ENCODE measurements around the gene CFD. TPM values are rescaled to one million over a fixed set of nuclear protein-coding genes. Genes with fewer than 3 reads are reported as not detected.

CFD gene
- total RNA-seq, 6 experiments from 2014 or later: 0.84 to 1.7 (median 0.98) TPM

DNA sequence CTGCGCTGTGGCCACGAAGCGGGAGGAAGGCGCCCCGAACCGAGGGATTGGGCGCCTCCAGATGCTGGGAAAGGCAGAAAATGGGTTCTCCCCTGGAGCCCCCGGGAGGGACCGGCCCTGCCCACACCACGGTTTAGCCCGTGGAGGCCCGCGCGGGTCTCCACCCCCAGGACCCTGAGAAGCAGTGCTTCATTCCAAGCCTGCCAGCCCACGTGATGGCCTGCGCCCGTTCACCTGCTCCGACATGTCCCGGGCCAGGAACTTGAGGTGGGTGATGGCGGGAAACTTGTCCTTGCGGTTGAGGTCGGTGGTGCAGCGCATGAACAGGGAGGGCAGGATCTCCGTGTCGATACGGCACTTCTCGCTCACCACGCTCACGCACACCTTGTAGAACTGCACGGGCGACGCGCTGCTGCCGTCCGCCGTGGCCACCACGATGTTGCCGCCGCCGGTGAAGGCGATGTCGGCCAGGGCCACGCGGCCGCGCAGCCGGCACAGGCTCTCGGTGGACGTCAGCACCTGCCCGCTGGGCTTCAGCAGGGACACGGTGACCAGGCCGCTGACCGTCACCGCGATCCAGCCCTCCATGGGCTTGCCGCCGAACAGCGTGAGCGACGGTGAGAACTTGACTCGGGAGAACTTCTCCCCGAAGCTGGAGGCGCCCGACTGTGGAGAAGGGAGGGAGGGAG lies 26.2 kb downstream of the CFD start:
- peaks cover 17% of the 10 kb centered on the region for H3K36me3 Mint-ChIP-seq (ENCODE audit: low read depth)
- no peaks in the 10 kb centered on the region for H3K4me1 Mint-ChIP-seq (ENCODE audit: low read depth)
- H3K27ac Mint-ChIP-seq: no peak overlapping the region
- TF ChIP-seq, protein P1, sequence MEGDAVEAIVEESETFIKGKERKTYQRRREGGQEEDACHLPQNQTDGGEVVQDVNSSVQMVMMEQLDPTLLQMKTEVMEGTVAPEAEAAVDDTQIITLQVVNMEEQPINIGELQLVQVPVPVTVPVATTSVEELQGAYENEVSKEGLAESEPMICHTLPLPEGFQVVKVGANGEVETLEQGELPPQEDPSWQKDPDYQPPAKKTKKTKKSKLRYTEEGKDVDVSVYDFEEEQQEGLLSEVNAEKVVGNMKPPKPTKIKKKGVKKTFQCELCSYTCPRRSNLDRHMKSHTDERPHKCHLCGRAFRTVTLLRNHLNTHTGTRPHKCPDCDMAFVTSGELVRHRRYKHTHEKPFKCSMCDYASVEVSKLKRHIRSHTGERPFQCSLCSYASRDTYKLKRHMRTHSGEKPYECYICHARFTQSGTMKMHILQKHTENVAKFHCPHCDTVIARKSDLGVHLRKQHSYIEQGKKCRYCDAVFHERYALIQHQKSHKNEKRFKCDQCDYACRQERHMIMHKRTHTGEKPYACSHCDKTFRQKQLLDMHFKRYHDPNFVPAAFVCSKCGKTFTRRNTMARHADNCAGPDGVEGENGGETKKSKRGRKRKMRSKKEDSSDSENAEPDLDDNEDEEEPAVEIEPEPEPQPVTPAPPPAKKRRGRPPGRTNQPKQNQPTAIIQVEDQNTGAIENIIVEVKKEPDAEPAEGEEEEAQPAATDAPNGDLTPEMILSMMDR (IDR thresholded peaks at IDR 0.05): no peak
- H3K27me3 Mint-ChIP-seq (ENCODE audit: insufficient read depth): no peaks in the 10 kb centered on the region; the same call in 1 of the 2 replicates
- no peak for DNase-seq
- no peaks in the 10 kb centered on the region for H3K9me3 Mint-ChIP-seq
- no peak overlapping the region for H3K4me3 Mint-ChIP-seq

- peak; percentile 37 for DNase-seq
Measured at GRCh38 chr19:887072-887471, 27.6 kb downstream of the CFD start.

DNA sequence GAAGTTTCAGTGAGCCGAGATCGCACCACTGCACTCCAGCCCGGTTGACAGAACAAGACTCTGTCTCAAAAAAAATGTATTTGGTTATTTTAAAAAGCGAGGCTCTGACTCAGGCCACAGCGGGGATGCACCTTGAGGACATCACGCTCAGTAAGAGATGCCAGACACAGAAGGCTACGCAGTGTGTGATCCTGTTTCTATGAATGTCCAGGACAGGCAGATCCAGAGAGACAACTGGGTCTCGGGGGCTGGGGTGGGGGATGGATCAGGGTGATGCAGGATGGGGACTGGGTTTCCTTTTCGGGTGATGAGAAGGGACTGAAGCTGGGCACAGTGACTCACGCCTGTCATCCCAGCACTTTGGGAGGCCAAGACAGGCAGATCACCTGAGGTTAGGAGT lies 28.1 kb downstream of the CFD start:
- Mint-ChIP-seq H3K9me3 (no peaks in the 10 kb centered on the region), H3K27ac (no peak overlapping the region), H3K36me3 (ENCODE audit: low read depth) (no peaks in the 10 kb centered on the region; the same call in 1 of the 2 replicates), H3K4me1 (ENCODE audit: low read depth) (no peaks in the 10 kb centered on the region), H3K4me3 (no peak overlapping the region), H3K27me3 (ENCODE audit: insufficient read depth) (no peaks in the 10 kb centered on the region; the same call in 1 of the 2 replicates)
- TF ChIP-seq, protein P1 (IDR thresholded peaks at IDR 0.05): no peak
- DNase-seq: no peak

More at GRCh38 chr19:887072-887471, 27.6 kb downstream of the CFD start:
- Mint-ChIP-seq H3K27ac (peak overlapping the region; percentile 52; the same call in 1 of the 2 replicates), H3K4me1 (ENCODE audit: low read depth) (no peaks in the 10 kb centered on the region), H3K4me3 (no peak overlapping the region), H3K36me3 (ENCODE audit: low read depth) (peaks cover 5% of the 10 kb centered on the region), H3K27me3 (ENCODE audit: insufficient read depth) (no peaks in the 10 kb centered on the region; the same call in 1 of the 2 replicates), H3K9me3 (no peaks in the 10 kb centered on the region)
- TF ChIP-seq, protein P1 (IDR thresholded peaks at IDR 0.05): no peak

DNA sequence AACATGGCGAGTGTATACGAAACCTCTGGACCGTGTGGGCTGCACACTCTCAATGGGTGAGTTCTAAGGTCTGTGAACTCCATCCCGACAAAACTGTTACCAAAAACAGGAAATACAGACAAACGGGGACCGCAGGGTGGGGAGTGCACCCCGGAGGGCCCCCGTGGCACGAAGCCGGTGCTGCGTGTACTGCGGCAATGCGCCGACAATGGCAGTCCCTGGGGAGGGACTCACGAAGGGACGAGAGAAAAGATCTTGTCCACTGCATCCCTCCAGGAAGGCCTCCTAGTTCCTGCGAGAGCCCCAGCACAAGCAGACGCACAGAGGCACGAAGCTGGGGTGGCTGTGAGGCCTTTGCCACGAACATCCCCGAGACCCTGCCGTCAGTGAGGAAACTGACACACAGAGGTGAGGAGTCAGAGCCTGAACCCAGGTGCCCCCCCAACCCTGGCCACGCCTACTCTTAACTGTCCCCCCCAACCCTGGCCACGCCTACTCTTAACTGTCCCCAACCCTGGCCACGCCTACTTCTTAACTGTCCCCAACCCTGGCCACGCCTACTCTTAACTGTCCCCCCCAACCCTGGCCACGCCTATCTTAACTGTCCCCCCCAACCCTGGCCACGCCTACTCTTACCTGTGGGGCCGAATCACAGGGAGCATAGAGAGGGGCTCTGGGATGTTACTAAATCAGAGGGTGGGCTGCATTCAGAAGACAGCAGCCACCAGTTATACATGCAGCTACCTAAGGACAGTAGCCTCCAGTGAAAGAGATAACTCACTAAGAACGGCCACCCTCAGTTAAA lies 29.3 kb downstream of the CFD start:
- no peaks in the 10 kb centered on the region for H3K9me3 Mint-ChIP-seq
- H3K27me3 Mint-ChIP-seq (ENCODE audit: insufficient read depth): peaks cover 6% of the 10 kb centered on the region
- TF ChIP-seq, protein P1 (IDR thresholded peaks at IDR 0.05): no peak
- H3K4me1 Mint-ChIP-seq (ENCODE audit: low read depth): no peaks in the 10 kb centered on the region
- DNase-seq: no peak
- H3K36me3 Mint-ChIP-seq (ENCODE audit: low read depth): no peaks in the 10 kb centered on the region; the same call in 1 of the 2 replicates
- no peak overlapping the region for H3K27ac Mint-ChIP-seq
- H3K4me3 Mint-ChIP-seq: no peak overlapping the region

- Mint-ChIP-seq H3K27me3 (ENCODE audit: insufficient read depth) (peaks cover 7% of the 10 kb centered on the region), H3K9me3 (no peaks in the 10 kb centered on the region), H3K36me3 (ENCODE audit: low read depth) (no peaks in the 10 kb centered on the region; the same call in 1 of the 2 replicates), H3K4me1 (ENCODE audit: low read depth) (no peaks in the 10 kb centered on the region), H3K4me3 (no peak overlapping the region), H3K27ac (no peak overlapping the region)
- TF ChIP-seq, protein P1 (IDR thresholded peaks at IDR 0.05): no peak
- no peak for DNase-seq
Measured at GRCh38 chr19:889662-890295, 30.3 kb downstream of the CFD start.
